Ovary (tissue), 9 donors: Measurements from ENCODE around the gene CADM2. TPM values are rescaled to one million over a fixed set of nuclear protein-coding genes. Genes with fewer than 3 reads are reported as not detected.

ENCODE experiments used
- DNase-seq, 5 donors: peaks; one replicate each; pipeline ENCODE4 v3.0.0-alpha.2; 2019 to 2020
- H3K27ac ChIP-seq, 2 donors: fragments of 200-600 bp; one replicate each; pipeline versions ENCODE4 v1.5.1 to v1.8.0; 2019 to 2022
- H3K27me3 ChIP-seq: fragments of 200-600 bp; one replicate; pipeline ENCODE4 v1.8.0; 2022
- H3K36me3 ChIP-seq: fragments of 200-600 bp; sonication (generic); one replicate; pipeline ENCODE4 v1.5.1; 2019
- H3K4me1 ChIP-seq: one replicate; pipeline ENCODE4 v1.8.1; 2013; ENCODE audit warnings: mild to moderate bottlenecking, moderate library complexity; ENCODE audit not compliant: insufficient read depth
- H3K4me3 ChIP-seq: fragments of 200-600 bp; sonication (generic); one replicate; pipeline ENCODE4 v1.5.1; 2017
- H3K9me3 ChIP-seq, 2 donors: fragments of 200-600 bp in 1 of 2; sonication (generic) in 1 of 2; one replicate each; pipeline versions ENCODE4 v1.5.1 to v1.8.1; 2013 to 2019; ENCODE audit warnings: mild to moderate bottlenecking in 1 of 2, moderate library complexity in 1 of 2
- EP300 ChIP-seq: sonication (generic); formaldehyde crosslinking; IDR thresholded peaks from one replicate; pipeline ENCODE4 v1.6.1; 2017; ENCODE audit warnings: antibody characterized with exemption
- POLR2A ChIP-seq: fragments of 450-650 bp; IDR thresholded peaks from one replicate; pipeline ENCODE4 v1.6.1; 2017; ENCODE audit warnings: antibody characterized with exemption, mild to moderate bottlenecking, moderate library complexity
- WGBS, 3 donors: extraction: QIAGEN DNeasy Blood & Tissue Kit in 1 of 3; methylation state at CpG; one replicate each; pipeline versions ENCODE4 v1.1.5 to v1.1.7; 2013 to 2017; 5-methylcytosine and 5-hydroxymethylcytosine counted together
- intact Hi-C, 4 donors: fragments of 100-400 bp; cut with DNase I; formaldehyde crosslinking; loops; one replicate each; pipeline versions ENCODE4 v1.11.0 to v1.15.1; 2022 to 2023
- polyA plus RNA-seq, 2 donors: library from polyadenylated mRNA; stranded (reverse); fragments of 200-250 nt in 1 of 2; fragments of 350-450 nt in 1 of 2; fragmentation: Illumina TruSeq in 1 of 2; extraction: RNeasy Lipid Tissue Mini Kit (QIAGEN cat#74804) in 1 of 2; gene quantifications; one replicate each; pipeline ENCODE4 v1.2.3, GENCODE V29; 2013 to 2014
- total RNA-seq, 7 donors: library from RNA; depleted of rRNA in 2 of 7; stranded (reverse); fragments of >200 nt in 2 of 7; fragmentation: NEBNext Ultra II Directional in 3 of 7; extraction: Animal tissue kit (Norgen Biotek cat#: 25700) in 3 of 7; gene quantifications; one replicate each; pipeline versions ENCODE4 v1.1.0 to v1.2.4, GENCODE V29; 2016 to 2023
- TF ChIP-seq, protein P1 (sequence below), 3 donors: fragments of 450-650 bp in 2 of 3; fragments of 200-600 bp in 1 of 3; IDR thresholded peaks; one replicate each; pipeline versions ENCODE4 v1.5.1 to v1.8.0; 2016 to 2022; ENCODE audit warnings: antibody characterized with exemption in 3 of 3, mild to moderate bottlenecking in 1 of 3
- donor health status: DM: no; HTN: no; CAD: no; lungs with moderate emphysema.
- donor health status: DM: no; HTN: no; CAD: no.
- donor health status: Bipolar disorder and iron deficiency.
- donor health status: DM: yes; HTN: yes; CAD: no.
- donor health status: DM: no; HTN: no; CAD: no.
- donor health status: DM: yes; HTN: yes; CAD: no.

The CADM2 gene
- total and polyA plus RNA-seq, 9 donors: 0.20 to 1.9 (median 0.69) TPM

DNA sequence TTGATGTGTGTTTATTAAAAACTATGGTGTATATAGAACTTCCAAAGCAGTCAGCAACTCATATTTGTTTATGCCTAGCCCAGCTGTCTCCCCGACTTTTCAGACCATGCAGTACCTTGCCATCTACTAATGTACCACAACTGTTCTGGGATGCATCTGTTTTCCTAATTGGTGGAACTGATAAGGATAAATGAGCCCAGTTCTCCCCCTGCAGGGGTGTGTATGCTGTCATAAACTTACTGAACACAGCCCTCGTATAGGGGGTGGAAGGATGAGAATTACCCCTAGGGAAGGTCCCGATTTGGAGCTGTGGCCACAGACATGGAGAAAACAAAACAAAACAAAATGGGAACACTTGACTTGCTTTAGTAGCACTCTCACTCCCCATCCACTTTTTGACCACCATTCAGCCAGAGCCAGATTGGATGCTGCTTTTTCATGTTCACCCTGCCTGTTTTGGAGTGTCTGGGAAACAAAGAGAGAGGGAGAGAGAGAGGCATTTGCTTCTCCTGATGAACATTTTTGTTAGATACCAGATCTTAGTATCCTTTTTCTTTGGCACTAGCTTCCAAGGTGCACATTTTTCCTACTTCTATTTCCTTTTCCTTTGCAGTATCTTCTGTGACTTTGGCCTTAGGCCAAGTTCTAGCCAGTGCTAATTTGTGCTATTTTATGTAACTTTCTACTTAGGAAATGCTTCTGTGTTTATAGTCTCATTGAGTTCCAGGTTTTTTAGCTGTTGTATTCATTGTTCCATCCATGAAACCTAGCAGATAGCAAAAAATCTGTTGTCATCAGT lies 29.1 kb downstream of the CADM2 start:
- no peak overlapping the region for H3K4me3 ChIP-seq
- no peaks in the 10 kb centered on the region for H3K4me1 ChIP-seq
- no peak for DNase-seq
- no peaks in the 10 kb centered on the region for H3K9me3 ChIP-seq
- TF ChIP-seq EP300: no peak
- TF ChIP-seq, protein P1, sequence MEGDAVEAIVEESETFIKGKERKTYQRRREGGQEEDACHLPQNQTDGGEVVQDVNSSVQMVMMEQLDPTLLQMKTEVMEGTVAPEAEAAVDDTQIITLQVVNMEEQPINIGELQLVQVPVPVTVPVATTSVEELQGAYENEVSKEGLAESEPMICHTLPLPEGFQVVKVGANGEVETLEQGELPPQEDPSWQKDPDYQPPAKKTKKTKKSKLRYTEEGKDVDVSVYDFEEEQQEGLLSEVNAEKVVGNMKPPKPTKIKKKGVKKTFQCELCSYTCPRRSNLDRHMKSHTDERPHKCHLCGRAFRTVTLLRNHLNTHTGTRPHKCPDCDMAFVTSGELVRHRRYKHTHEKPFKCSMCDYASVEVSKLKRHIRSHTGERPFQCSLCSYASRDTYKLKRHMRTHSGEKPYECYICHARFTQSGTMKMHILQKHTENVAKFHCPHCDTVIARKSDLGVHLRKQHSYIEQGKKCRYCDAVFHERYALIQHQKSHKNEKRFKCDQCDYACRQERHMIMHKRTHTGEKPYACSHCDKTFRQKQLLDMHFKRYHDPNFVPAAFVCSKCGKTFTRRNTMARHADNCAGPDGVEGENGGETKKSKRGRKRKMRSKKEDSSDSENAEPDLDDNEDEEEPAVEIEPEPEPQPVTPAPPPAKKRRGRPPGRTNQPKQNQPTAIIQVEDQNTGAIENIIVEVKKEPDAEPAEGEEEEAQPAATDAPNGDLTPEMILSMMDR (IDR thresholded peaks at IDR 0.05): no peak
- TF ChIP-seq POLR2A: no peak
- WGBS, 3 donors: 61 to 65% (median 62%) methylated on average over 3 of the region's 3 CpGs
- no peak overlapping the region for H3K27ac ChIP-seq
- no peaks in the 10 kb centered on the region for H3K27me3 ChIP-seq
- intact Hi-C loops: no loop called here
- no peaks in the 10 kb centered on the region for H3K36me3 ChIP-seq

DNA sequence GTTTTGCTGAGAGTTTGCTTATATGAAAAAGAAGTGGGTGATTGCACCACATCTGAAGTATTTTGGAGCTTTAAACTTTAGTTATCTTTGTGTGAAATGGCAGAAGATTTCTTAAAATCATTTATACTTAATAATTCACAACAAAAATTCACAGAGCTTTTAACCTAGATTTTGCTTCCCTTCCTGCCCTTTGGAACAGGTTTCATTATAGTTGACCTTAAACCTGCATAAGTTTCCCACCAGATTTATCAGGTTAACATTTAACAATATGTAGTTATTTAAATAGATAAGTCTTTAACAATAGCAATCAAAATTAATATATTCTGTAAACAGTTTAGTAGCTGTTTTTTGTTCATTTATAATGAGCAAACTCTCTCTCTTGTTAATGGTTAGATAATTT lies 30.3 kb downstream of the CADM2 start:
- Histone ChIP-seq H3K27me3 (no peaks in the 10 kb centered on the region), H3K4me1 (no peaks in the 10 kb centered on the region), H3K9me3 (no peaks in the 10 kb centered on the region), H3K4me3 (no peak overlapping the region), H3K27ac (no peak overlapping the region), H3K36me3 (no peaks in the 10 kb centered on the region)
- DNase-seq: no peak
- TF ChIP-seq, protein P1 (IDR thresholded peaks at IDR 0.05): no peak
- no peak for TF ChIP-seq POLR2A
- no peak for TF ChIP-seq EP300
- intact Hi-C loops: no loop called here

DNA sequence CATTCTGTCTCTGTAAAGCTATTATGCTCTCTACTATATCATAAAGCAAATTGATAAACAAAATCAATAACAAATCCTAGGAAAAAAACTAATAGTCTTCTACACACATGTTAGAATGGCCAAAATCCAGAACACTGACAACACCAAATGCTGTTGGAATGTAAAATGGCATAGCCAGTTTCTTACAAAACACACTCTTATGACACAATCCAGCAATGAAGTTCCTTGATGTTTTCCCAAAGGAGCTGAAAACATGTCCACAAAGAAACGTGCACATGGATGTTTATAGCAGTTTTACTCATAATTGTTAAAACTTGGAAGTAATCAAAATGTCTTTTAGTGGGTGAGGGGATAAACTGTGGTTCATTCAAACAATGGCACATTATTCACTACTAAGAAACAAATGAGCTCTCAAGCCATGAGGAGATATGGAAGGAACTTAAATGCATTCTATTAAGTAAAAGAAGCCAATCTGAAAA lies 32.7 kb downstream of the CADM2 start:
- TF ChIP-seq, protein P1 (IDR thresholded peaks at IDR 0.05): no peak
- Histone ChIP-seq H3K27me3 (no peaks in the 10 kb centered on the region), H3K27ac (no peak overlapping the region), H3K4me3 (no peak overlapping the region), H3K4me1 (no peaks in the 10 kb centered on the region), H3K36me3 (no peaks in the 10 kb centered on the region), H3K9me3 (no peaks in the 10 kb centered on the region)
- DNase-seq: no peak
- intact Hi-C loops: no loop called here
- WGBS, 3 donors: 7 to 23% (median 10%) methylated on average over 1 of the region's 1 CpG

DNA sequence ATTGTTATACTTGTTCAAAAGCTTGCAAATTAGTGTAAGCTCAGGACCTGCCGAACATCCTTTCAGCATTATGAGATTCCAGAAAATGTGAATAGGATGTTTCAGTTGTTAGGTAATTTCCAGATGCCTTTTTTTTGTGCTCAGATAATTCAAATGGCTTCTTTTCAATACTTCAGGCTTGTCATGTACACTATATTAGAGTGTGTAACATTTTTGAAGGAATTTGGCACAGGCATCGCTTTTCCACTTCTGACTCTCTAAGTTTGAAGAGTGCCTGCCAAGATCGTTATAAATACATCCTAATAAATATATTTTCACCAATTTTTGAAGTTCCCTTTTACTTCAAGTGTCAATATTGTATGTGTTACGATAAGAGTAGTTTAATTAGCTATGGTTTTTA lies 35.2 kb downstream of the CADM2 start:
- DNase-seq: no peak
- H3K4me1 ChIP-seq: no peaks in the 10 kb centered on the region
- H3K36me3 ChIP-seq: no peaks in the 10 kb centered on the region
- H3K9me3 ChIP-seq: no peaks in the 10 kb centered on the region
- H3K27me3 ChIP-seq: no peaks in the 10 kb centered on the region
- 68 to 78% (median 74%) methylated on average over 4 of the region's 4 CpGs for WGBS, 3 donors
- no peak overlapping the region for H3K4me3 ChIP-seq
- no peak overlapping the region for H3K27ac ChIP-seq
- TF ChIP-seq, protein P1 (IDR thresholded peaks at IDR 0.05): no peak
- TF ChIP-seq EP300 (no peak), POLR2A (no peak)
- intact Hi-C loops: no loop called here
